Natural killer cell (primary cell): ENCODE measurements around the gene ZNF213. TPM values are rescaled to one million over a fixed set of nuclear protein-coding genes. Genes with fewer than 3 reads are reported as not detected.

ENCODE experiments used
- ATAC-seq, 3 donors: fragments of 150-1000 bp in 2 of 3; fragments of 200-7000 bp in 1 of 3; cut with Tn5 transposase; 1 replicate in 1 of 3; 2 replicates in 2 of 3; pipeline ENCODE4 v1.10.0; 2021; ENCODE audit warnings: mild to moderate bottlenecking in 2 of 3, moderate library complexity in 2 of 3
- DNase-seq, 2 donors: peaks; one replicate each; pipeline versions ENCODE4 v3.0.0 to v3.0.0-alpha.2; 2013 to 2021; ENCODE audit warnings: mixed read lengths in 1 of 2
- H3K27ac ChIP-seq: one replicate; pipeline ENCODE4 v1.5.1; 2013; ENCODE audit warnings: mild to moderate bottlenecking, low read length
- H3K27me3 ChIP-seq: one replicate; pipeline ENCODE4 v1.6.1; 2013; ENCODE audit warnings: low read length; ENCODE audit not compliant: control insufficient read depth, insufficient read depth
- H3K36me3 ChIP-seq: one replicate; pipeline ENCODE4 v1.6.1; 2013; ENCODE audit warnings: low read length; ENCODE audit not compliant: control insufficient read depth, insufficient read depth
- H3K4me1 ChIP-seq: one replicate; pipeline ENCODE4 v1.6.1; 2013; ENCODE audit warnings: low read length; ENCODE audit not compliant: control insufficient read depth, insufficient read depth
- H3K4me3 ChIP-seq: one replicate; pipeline ENCODE4 v1.5.1; 2013; ENCODE audit warnings: low read length
- H3K9me3 ChIP-seq: one replicate; pipeline ENCODE4 v1.6.1; 2013; ENCODE audit warnings: low read length; ENCODE audit not compliant: control insufficient read depth, insufficient read depth
- H3K27ac Mint-ChIP-seq, 2 donors: one replicate each; pipeline ENCODE4 v1.8.0; 2022; ENCODE audit warnings: mild to moderate bottlenecking in 2 of 2, mixed read lengths in 2 of 2, moderate library complexity in 1 of 2
- H3K27me3 Mint-ChIP-seq, 2 donors: one replicate each; pipeline ENCODE4 v1.8.0; 2022; ENCODE audit warnings: low read depth in 2 of 2, mixed read lengths in 2 of 2
- H3K36me3 Mint-ChIP-seq: one replicate; pipeline ENCODE4 v1.8.0; 2022; ENCODE audit warnings: mixed read lengths
- H3K4me1 Mint-ChIP-seq, 2 donors: one replicate each; pipeline ENCODE4 v1.8.0; 2022; ENCODE audit warnings: mixed read lengths in 2 of 2
- H3K4me3 Mint-ChIP-seq: one replicate; pipeline ENCODE4 v1.8.0; 2022; ENCODE audit warnings: mild to moderate bottlenecking, moderate library complexity, mixed read lengths
- H3K9me3 Mint-ChIP-seq, 2 donors: one replicate each; pipeline ENCODE4 v1.8.0; 2022; ENCODE audit warnings: mixed read lengths in 2 of 2
- CTCF ChIP-seq: fragments of 200-600 bp; IDR thresholded peaks from one replicate; pipeline ENCODE4 v1.8.0; 2022; ENCODE audit warnings: antibody characterized with exemption
- WGBS: methylation state at CpG from one replicate; pipeline ENCODE4 v1.1.7; 2013; ENCODE audit warnings: missing lambda C conversion rate; ENCODE audit not compliant: insufficient coverage; 5-methylcytosine and 5-hydroxymethylcytosine counted together
- intact Hi-C: fragments of 100-400 bp; cut with micrococcal nuclease; formaldehyde crosslinking; loops from one replicate; pipeline ENCODE4 v1.14.2; 2022
- total RNA-seq, 4 donors: library from RNA; stranded (reverse); fragments of 120-200 nt in 1 of 4; gene quantifications; one replicate each; pipeline versions ENCODE4 v1.2.3 to v1.2.4, GENCODE V29; 2013 to 2022

The ZNF213 gene
- total RNA-seq, 3 donors from 2014 or later (not counting 1 experiment from before 2014, with no cell fraction given) = 4.8 to 6.8 (median 5.1) TPM

DNA sequence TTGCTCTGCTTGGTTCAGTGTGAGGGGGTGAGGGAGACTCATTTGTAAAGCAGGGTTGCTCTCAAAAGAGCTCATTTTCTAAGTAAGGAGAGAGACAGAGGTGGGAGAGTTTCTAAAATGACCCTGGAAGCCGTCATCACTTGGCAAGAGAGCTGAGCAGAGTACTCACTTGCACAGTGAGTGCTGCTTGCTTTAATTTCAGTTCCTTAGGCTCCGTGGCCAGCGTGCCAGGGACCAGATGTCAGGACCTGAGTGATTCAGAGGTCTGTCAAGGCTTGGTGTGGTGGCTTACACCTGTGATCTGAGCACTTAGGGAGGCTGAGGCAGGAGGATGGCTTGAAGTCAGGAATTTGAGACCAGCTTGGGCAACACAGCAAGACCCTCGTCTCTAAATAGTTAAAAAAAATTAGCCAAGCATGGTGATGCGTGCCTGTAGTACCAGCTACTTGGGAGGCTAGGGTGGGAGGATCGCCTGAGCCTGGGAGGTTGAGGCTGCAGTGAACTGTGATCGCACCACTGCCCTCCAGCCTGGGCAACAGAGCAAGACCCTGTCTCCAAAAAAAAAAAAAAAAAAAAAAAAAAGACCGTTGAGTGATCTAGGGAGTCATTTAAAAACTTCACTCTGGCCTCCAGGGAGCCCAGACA lies 11.8 kb upstream of the ZNF213 start:
- peaks cover 22% of the 10 kb centered on the region for H3K4me1 ChIP-seq
- no peaks in the 10 kb centered on the region for H3K9me3 Mint-ChIP-seq
- WGBS = 76% methylated on average over 8 of the region's 8 CpGs
- peak overlapping the region; percentile 91 to 95 for H3K27ac Mint-ChIP-seq
- no peak overlapping the region for H3K27ac ChIP-seq
- TF ChIP-seq CTCF = no peak
- H3K36me3 ChIP-seq = peaks cover 3% of the 10 kb centered on the region
- H3K36me3 Mint-ChIP-seq = no peaks in the 10 kb centered on the region
- no peaks in the 10 kb centered on the region for H3K9me3 ChIP-seq
- intact Hi-C loops = loop anchor here (5.0 kb wide), 2 partner anchors 34 to 1404 kb away; no protein-coding TSS in a partner anchor
- H3K4me3 ChIP-seq = no peak overlapping the region
- no peaks in the 10 kb centered on the region for H3K27me3 Mint-ChIP-seq
- H3K27me3 ChIP-seq = no peaks in the 10 kb centered on the region
- H3K4me3 Mint-ChIP-seq = peak overlapping the region; percentile 96
- no peak for DNase-seq
- H3K4me1 Mint-ChIP-seq = peaks cover 19 to 40% of the 10 kb centered on the region in 2 donors
- no peak for ATAC-seq

DNA sequence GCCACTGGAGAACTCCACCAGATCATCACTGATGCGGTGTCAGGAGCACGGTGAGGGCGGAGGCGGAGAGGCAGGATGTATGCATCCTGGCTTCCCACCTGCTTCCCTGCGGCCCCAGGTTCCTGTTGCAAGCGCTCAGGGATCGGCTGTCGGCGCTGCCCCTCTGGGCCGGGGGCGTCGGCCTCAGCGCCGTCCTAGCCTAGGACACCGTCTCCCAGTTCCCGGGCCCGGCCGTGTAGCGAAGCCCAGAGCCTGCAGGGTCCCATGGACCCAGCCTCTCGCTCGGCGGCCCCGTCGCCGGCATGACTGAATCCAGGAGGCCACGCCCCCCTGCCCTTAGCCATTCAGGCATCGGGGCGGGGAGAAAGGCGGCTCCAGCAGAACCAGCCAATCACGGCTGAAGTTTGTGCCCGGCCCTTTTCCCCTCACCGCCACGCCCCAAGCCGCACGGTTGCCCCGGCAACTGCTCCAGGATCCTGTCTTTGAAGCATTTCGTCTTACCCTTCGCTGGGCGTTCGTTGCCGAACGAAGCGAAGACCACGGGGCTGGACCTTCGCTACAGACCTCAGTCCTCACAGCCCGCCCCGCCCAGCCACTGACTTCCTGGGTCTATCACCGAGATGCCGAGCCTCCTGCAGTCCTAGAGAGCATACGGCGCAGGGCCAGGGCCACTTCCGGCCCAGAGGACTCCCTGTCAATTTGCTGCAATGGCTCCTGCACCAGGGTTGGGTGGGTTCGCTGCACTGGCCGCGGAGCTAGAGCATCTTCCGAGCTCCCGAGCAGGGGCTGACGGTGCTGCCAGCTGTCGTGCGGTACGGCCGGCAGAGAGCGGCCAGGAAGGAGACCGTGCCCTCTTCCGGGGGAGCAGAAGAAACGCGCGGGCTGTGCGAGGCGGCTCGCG lies 10.6 kb upstream of the ZNF213 start:
- H3K27ac Mint-ChIP-seq = peak overlapping the region; percentile 91 to 95
- Histone ChIP-seq H3K4me3 (peak overlapping the region; percentile 64), H3K27ac (peak overlapping the region; percentile 66), H3K27me3 (no peaks in the 10 kb centered on the region), H3K36me3 (peaks cover 3% of the 10 kb centered on the region), H3K9me3 (no peaks in the 10 kb centered on the region), H3K4me1 (peaks cover 34% of the 10 kb centered on the region)
- H3K4me1 Mint-ChIP-seq = peaks cover 28 to 52% of the 10 kb centered on the region in 2 donors
- no peaks in the 10 kb centered on the region for H3K27me3 Mint-ChIP-seq
- DNase-seq (peak; percentile 96 to 98), ATAC-seq (peak; percentile 88 to 94 (median 88))
- peak overlapping the region; percentile 96 for H3K4me3 Mint-ChIP-seq
- H3K36me3 Mint-ChIP-seq = no peaks in the 10 kb centered on the region
- no peak for TF ChIP-seq CTCF
- intact Hi-C loops = loop anchor here (1.0 to 5.0 kb wide), 4 partner anchors 10 to 1403 kb away; no protein-coding TSS in a partner anchor
- H3K9me3 Mint-ChIP-seq = no peaks in the 10 kb centered on the region
- under 1% methylated on average over 72 of the region's 72 CpGs for WGBS

- Mint-ChIP-seq H3K36me3 (no peaks in the 10 kb centered on the region), H3K9me3 (no peaks in the 10 kb centered on the region), H3K27ac (peak overlapping the region; percentile 14 to 65), H3K27me3 (no peaks in the 10 kb centered on the region), H3K4me3 (peak overlapping the region; percentile 66), H3K4me1 (peaks cover 35 to 60% of the 10 kb centered on the region in 2 donors)
- peaks cover 3% of the 10 kb centered on the region for H3K36me3 ChIP-seq
- H3K27ac ChIP-seq = no peak overlapping the region
- 94% methylated on average over 6 of the region's 6 CpGs for WGBS
- H3K27me3 ChIP-seq = no peaks in the 10 kb centered on the region
- intact Hi-C loops = no loop called here
- no peak overlapping the region for H3K4me3 ChIP-seq
- DNase-seq (no peak), ATAC-seq (no peak)
- no peak for TF ChIP-seq CTCF
- H3K4me1 ChIP-seq = peaks cover 42% of the 10 kb centered on the region
- no peaks in the 10 kb centered on the region for H3K9me3 ChIP-seq
Observed at GRCh38 chr16:3127745-3128144, 7.1 kb upstream of the ZNF213 start.
